ENCODE results near the gene BRD7. TPM values are rescaled to one million over a fixed set of nuclear protein-coding genes. Genes with fewer than 3 reads are reported as not detected.

Gene BRD7
- total and polyA plus RNA-seq, 2 donors (not counting 3 experiments of a cell fraction or from before 2014, with no cell fraction given) = 17.1 to 69.1 TPM

- Histone ChIP-seq H3K4me3 (replicated peaks in 1 of 3; ENCODE audit: insufficient read depth in 1 of 3, low read depth in 1 of 3, low read length in 3 of 3) (no peak overlapping the region), H2AFZ (ENCODE audit: low read depth, low read length) (no peak overlapping the region), H3K27ac (ENCODE audit: insufficient read depth, low read depth, low read length) (no peak overlapping the region), H3K9me1 (replicated peaks; ENCODE audit: control insufficient read depth, extremely low read depth, insufficient read depth, low read length) (no peaks in the 10 kb centered on the region), H3K79me2 (ENCODE audit: control insufficient read depth, insufficient read depth, low read length) (no peaks in the 10 kb centered on the region), H3K27me3 (ENCODE audit: control insufficient read depth in 2 of 2, insufficient read depth in 2 of 2, low read length in 2 of 2) (no peaks in the 10 kb centered on the region), H3K4me2 (ENCODE audit: insufficient read depth, low read length) (no peak overlapping the region), H3K36me3 (ENCODE audit: control insufficient read depth in 2 of 2, extremely low read depth in 1 of 2, insufficient read depth in 2 of 2, low read length in 2 of 2) (no peaks in the 10 kb centered on the region), H4K20me1 (replicated peaks; ENCODE audit: control insufficient read depth, extremely low read depth, insufficient read depth, low read length) (no peaks in the 10 kb centered on the region), H3K9ac (replicated peaks; ENCODE audit: extremely low read depth, insufficient read depth, low read length) (no peak overlapping the region), H3K9me3 (replicated peaks; ENCODE audit: control insufficient read depth, insufficient read depth, low read length) (no peaks in the 10 kb centered on the region), H3K4me1 (ENCODE audit: control insufficient read depth, extremely low read depth, insufficient read depth, low read length) (peaks cover 14% of the 10 kb centered on the region)
- BruUV-seq (replicated peaks) = no TSS peak
- FAIRE-seq (no peak), DNase-seq (ENCODE audit: low read depth, low spot score) (no peak)
- ChIA-PET POLR2A (no interaction called here), CTCF (interaction anchor here (0.9 to 1.0 kb wide), 2 partner anchors 9 to 17 kb away, joined by 3 to 4 read pairs; no protein-coding TSS in a partner anchor)
- TF ChIP-seq CTCF (IDR thresholded peaks at IDR 0.05; ENCODE audit: extremely low read depth in 1 of 2, insufficient read depth in 1 of 2, low read depth in 1 of 2, low read length in 2 of 2) (no peak), POLR2AphosphoS5 (IDR thresholded peaks at IDR 0.05; ENCODE audit: insufficient read depth, low read depth, low read length) (no peak), MAX (IDR thresholded peaks at IDR 0.05; ENCODE audit: insufficient read depth, insufficient read length) (no peak), GATA2 (IDR thresholded peaks at IDR 0.05; ENCODE audit: insufficient read depth, insufficient read length, low read depth, low read length) (no peak), JUN (IDR thresholded peaks at IDR 0.05; ENCODE audit: borderline replicate concordance, insufficient read depth, insufficient read length, low read depth) (no peak), FOS (IDR thresholded peaks at IDR 0.05; ENCODE audit: borderline replicate concordance, insufficient read depth, low read length) (no peak), POLR2A (IDR thresholded peaks at IDR 0.05; ENCODE audit: low read depth, low read length) (no peak), EZH2 (IDR thresholded peaks at IDR 0.05; ENCODE audit: borderline replicate concordance, low read depth, low read length, severe bottlenecking) (no peak), MYC (IDR thresholded peaks at IDR 0.05; ENCODE audit: low read depth, low read length) (no peak)
- intact Hi-C loops (cut with micrococcal nuclease) = loop anchor here (5.0 kb wide), 1 partner anchor 97 kb away; the partner anchor contains the start of gene BRD7
- dilution Hi-C loops (cut with MboI; ENCODE audit: extremely low pct_ligation_motif_present, low sequenced_read_pairs) = no loop called here
Observed at GRCh38 chr16:50269769-50270509, 98.8 kb downstream of the BRD7 start.
